KOPT-K1 (cell line): ENCODE data around the gene VWC2L.

Experiments
- H3K27ac ChIP-seq: fragments of 200-600 bp; sonication (generic); 2 replicates; pipeline ENCODE4 v1.5.1; 2016; ENCODE audit warnings: antibody characterized with exemption, mild to moderate bottlenecking, low read depth, low read length; ENCODE audit not compliant: poor library complexity, severe bottlenecking
- H3K36me3 ChIP-seq: fragments of 200-600 bp; sonication (generic); 2 replicates; pipeline ENCODE4 v1.5.1; 2017; ENCODE audit warnings: antibody characterized with exemption, mild to moderate bottlenecking, low read length, moderate library complexity; ENCODE audit not compliant: insufficient read depth
- H3K9me3 ChIP-seq: fragments of 200-600 bp; sonication (generic); 2 replicates; pipeline ENCODE4 v1.5.1; 2017; ENCODE audit warnings: antibody characterized with exemption, low read length, mild to moderate bottlenecking; ENCODE audit not compliant: insufficient read depth, poor library complexity, severe bottlenecking

VWC2L gene

GRCh38 chr2:214575465-214575864 is 164.6 kb downstream of the VWC2L start:
- no peak overlapping the region for H3K27ac ChIP-seq
- no peaks in the 10 kb centered on the region for H3K36me3 ChIP-seq
- no peaks in the 10 kb centered on the region for H3K9me3 ChIP-seq

GRCh38 chr2:214577769-214578168 is 166.9 kb downstream of the VWC2L start:
- no peaks in the 10 kb centered on the region for H3K36me3 ChIP-seq
- H3K9me3 ChIP-seq = no peaks in the 10 kb centered on the region
- H3K27ac ChIP-seq = no peak overlapping the region

- Histone ChIP-seq H3K9me3 (no peaks in the 10 kb centered on the region), H3K27ac (no peak overlapping the region), H3K36me3 (no peaks in the 10 kb centered on the region)
Measured at GRCh38 chr2:214578442-214578841, 167.6 kb downstream of the VWC2L start.

GRCh38 chr2:214579035-214579434 is 168.2 kb downstream of the VWC2L start:
- no peaks in the 10 kb centered on the region for H3K36me3 ChIP-seq
- H3K27ac ChIP-seq = no peak overlapping the region
- no peaks in the 10 kb centered on the region for H3K9me3 ChIP-seq

GRCh38 chr2:214587442-214587841 is 176.6 kb downstream of the VWC2L start:
- Histone ChIP-seq H3K36me3 (no peaks in the 10 kb centered on the region), H3K27ac (no peak overlapping the region), H3K9me3 (no peaks in the 10 kb centered on the region)

- no peaks in the 10 kb centered on the region for H3K9me3 ChIP-seq
- no peaks in the 10 kb centered on the region for H3K36me3 ChIP-seq
- H3K27ac ChIP-seq = no peak overlapping the region
Measured at GRCh38 chr2:214591366-214591765, 180.5 kb downstream of the VWC2L start.

GRCh38 chr2:214592011-214592410 is 181.2 kb downstream of the VWC2L start:
- Histone ChIP-seq H3K9me3 (no peaks in the 10 kb centered on the region), H3K27ac (no peak overlapping the region), H3K36me3 (no peaks in the 10 kb centered on the region)

- Histone ChIP-seq H3K9me3 (no peaks in the 10 kb centered on the region), H3K27ac (no peak overlapping the region)
Measured at GRCh38 chr2:214593727-214594126, 182.9 kb downstream of the VWC2L start.

GRCh38 chr2:214601852-214602633 is 191.2 kb downstream of the VWC2L start:
- H3K36me3 ChIP-seq = no peaks in the 10 kb centered on the region
- H3K27ac ChIP-seq = no peak overlapping the region
- H3K9me3 ChIP-seq = no peaks in the 10 kb centered on the region

More at GRCh38 chr2:214593727-214594126, 182.9 kb downstream of the VWC2L start:
- H3K36me3 ChIP-seq = no peaks in the 10 kb centered on the region

GRCh38 chr2:214604861-214605260 is 194.0 kb downstream of the VWC2L start:
- Histone ChIP-seq H3K9me3 (no peaks in the 10 kb centered on the region), H3K27ac (no peak overlapping the region), H3K36me3 (no peaks in the 10 kb centered on the region)

- H3K9me3 ChIP-seq = no peaks in the 10 kb centered on the region
Measured at GRCh38 chr2:214607051-214607450, 196.2 kb downstream of the VWC2L start.

GRCh38 chr2:214611015-214611414 is 200.2 kb downstream of the VWC2L start:
- H3K36me3 ChIP-seq = no peaks in the 10 kb centered on the region
- H3K27ac ChIP-seq = no peak overlapping the region
- H3K9me3 ChIP-seq = no peaks in the 10 kb centered on the region

More at GRCh38 chr2:214607051-214607450, 196.2 kb downstream of the VWC2L start:
- Histone ChIP-seq H3K27ac (no peak overlapping the region), H3K36me3 (no peaks in the 10 kb centered on the region)

- Histone ChIP-seq H3K9me3 (no peaks in the 10 kb centered on the region), H3K36me3 (no peaks in the 10 kb centered on the region), H3K27ac (no peak overlapping the region)
Measured at GRCh38 chr2:214624166-214624760, 213.4 kb downstream of the VWC2L start.

GRCh38 chr2:214628091-214628490 is 217.2 kb downstream of the VWC2L start:
- Histone ChIP-seq H3K27ac (no peak overlapping the region), H3K9me3 (no peaks in the 10 kb centered on the region), H3K36me3 (no peaks in the 10 kb centered on the region)
